Activated CD8-positive, alpha-beta memory T cell treated with anti-CD3 and anti-CD28 coated beads for 1 hour (primary cell): ENCODE measurements around the gene DPCD.

Experiments used
- DNase-seq, 2 donors: peaks; one replicate each; pipeline ENCODE4 v3.0.0-alpha.2; 2020; ENCODE audit warnings: low read depth in 1 of 2; ENCODE audit errors: extremely low read depth in 1 of 2

DPCD gene

DNA sequence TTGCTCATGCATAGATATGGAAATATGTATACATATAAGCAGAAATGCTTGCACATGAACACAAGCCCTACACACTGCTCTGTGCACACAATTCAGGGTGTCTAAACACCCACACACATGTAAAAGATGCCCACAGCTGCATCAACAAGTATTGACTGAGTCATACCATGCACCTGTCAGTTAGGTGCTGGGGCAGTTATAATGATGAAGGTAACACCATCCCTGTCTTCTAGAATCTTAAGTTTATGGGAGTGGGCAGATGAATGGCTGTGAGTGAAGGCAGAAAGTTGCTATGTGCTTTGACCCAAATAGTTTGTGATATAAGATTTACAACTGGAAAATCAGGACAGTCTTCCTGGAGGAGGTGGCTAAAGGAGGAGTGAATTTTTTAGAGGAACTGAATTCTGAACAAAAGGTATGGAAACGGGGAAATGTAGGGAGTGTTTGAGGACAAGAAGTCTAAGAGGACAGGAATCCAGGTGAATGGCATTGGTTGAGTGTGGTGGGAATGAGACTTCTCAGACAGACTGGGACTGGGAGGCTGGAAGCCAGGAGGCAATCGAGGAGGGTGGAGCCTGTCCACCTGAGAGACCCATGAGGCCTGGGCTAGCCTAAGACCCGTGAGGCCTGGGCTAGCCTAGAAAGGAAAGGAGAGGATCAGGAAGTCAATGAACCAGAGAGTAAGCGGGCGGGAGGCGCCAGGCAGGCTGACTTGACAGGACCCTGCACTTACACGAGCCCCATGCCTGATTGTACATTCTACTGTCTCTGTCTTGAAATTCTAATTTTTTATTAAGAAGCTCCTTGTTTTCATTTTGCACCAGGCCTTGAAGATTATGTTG is 20.7 kb upstream of the DPCD start:
- no peak for DNase-seq

DNA sequence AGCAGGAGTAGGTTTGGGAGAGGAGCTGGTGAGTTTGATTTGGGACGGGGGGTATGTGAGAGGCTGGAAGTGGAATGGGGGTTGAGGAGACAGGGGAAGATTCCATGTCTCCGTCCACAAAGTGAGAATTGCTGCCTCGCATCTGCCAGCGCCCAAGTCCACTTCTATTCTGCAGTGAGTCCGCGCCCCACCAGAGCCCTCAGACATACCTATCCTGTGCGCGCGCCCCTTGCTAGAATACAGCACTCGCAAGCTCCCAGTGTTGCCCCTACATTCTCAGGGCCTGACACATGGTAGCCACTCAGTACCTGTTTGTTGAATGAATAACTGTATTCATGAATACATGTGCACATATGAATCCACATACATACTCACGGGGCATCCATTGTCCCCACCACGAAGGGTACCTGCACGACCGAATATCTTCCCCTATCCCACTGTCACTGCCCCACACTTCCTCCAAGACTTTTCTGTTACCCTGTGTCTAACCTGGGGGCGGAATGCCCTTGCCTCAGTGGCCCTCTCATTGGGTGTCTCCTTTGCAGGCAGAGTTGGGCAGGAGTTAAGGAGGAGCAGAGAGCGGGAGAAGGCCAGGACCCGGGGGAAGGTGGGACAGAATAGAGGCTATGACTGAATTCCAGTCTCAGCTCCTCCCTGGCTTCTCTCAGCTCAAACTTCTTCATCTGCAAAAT is 19.9 kb upstream of the DPCD start:
- DNase-seq, result no peak

DNA sequence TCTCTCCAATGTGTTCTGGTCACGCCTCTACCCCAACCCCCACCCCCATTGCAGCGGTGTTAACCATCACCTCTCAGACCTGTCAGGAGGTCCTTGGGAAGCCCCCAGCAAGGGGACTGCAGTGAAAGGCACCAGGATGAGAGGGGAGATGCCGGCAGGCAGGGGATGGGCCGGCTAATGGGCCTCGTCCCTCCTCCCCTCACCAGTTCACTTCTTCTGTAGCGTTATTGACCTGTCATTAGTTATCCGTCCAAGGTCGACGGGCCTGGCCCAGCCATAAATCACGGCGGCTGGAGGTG is 18.8 kb upstream of the DPCD start:
- no peak for DNase-seq

DNA sequence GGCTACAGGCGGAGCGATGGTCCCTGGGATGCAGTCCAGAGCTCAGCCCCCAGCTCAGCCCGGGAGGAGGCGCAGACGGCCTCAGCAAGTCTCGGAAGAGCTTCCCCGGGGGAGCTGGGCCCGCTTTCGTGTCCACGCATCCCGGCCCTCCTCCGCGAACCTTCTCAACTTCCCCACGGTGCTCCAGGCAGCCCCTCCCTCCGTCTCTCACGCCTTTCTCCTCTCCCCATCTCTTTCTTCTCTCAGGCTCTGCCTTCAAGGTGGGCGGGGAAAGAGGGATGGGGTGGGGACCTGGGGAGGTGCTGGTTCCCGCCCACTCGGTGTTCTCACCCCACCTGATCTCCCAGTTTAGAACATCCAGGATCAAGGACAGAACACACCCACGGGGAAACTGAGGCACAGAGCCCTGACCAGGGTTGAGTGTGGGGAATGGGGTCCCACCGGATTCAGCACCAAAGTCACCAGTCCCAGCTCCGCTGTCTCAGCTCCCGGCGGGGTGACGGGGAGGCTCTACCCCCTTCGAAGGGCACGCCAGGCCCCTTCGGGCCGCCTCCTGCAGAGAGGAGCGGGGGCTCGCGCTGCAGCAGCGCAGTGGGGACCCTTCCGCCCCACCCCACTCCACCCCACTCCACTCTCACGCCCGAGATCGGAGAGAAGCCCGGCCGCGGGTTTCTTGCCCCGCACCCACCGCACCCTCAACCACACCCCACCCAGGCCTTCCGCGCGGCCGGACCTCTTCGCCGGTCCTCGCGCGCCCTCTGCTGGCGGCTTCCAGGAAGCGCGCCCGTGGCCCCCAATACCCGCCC is 18.3 kb upstream of the DPCD start:
- DNase-seq, result peak; percentile 50 to 76

DNA sequence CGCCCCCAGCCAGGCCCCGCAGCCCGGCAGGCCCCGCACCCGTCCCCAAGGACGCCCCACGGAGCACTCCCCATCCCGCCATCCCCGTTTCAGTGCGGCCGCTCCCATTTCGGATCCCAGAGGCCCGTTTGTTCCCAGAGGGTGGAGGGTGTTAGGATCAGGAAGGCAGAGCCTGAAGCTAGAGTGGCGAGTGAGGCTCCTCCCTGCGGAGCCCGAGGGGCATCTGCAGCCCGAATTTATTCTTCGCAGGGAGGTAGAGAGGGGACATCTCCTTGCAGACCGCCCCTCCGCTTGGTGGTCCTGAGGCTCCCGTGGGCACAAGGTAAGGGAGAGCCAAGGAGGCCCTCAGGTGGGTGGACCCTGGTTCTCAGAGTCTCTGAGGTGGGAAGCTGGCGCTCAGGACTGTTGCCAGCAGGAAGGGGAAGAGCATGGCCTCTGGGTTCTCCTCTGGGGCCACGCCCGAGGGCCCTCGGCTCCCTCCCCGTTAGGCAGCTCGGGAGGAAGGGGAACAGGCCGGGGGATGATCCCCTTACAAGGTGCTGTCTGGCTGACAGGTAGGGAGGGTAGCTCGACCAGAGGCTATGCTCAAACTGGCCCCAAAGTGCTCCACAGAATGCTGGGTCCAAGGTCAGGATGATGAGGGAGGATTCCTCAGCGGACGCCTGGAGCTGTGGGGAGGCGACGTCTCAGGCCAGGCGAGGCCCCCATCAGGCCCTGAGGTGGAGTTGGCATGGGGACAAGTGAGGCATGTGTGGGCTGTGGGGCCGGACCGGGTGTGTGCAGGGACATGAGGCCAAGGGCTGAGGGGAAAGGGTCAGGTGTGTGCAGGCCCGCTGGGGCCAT is 17.5 kb upstream of the DPCD start:
- DNase-seq, result no peak

- DNase-seq, result no peak
Observed at GRCh38 chr10:101571271-101571925, 16.7 kb upstream of the DPCD start.

DNA sequence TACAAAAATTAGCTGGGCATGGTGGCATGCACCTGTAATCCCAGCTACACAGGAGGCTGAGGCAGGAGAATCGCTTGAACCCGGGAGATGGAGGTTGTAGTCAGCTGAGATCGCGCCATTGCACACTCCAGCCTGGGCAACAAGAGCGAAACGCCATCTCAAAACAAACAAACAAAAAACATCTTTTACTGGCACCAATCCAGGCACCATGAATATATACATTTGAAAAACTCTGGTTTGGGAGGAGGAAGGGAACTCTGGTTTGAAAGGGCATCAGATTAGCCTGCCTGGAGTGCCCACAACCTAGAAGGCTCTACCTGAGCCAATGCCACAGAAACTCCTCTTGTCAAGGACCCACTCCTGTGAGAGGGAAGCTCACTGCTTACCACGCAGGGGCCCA is 16.0 kb upstream of the DPCD start:
- DNase-seq, result no peak

GRCh38 chr10:101572785-101573184 is 15.3 kb upstream of the DPCD start:
- DNase-seq, result no peak

GRCh38 chr10:101573885-101574753 is 14.0 kb upstream of the DPCD start:
- no peak for DNase-seq

DNA sequence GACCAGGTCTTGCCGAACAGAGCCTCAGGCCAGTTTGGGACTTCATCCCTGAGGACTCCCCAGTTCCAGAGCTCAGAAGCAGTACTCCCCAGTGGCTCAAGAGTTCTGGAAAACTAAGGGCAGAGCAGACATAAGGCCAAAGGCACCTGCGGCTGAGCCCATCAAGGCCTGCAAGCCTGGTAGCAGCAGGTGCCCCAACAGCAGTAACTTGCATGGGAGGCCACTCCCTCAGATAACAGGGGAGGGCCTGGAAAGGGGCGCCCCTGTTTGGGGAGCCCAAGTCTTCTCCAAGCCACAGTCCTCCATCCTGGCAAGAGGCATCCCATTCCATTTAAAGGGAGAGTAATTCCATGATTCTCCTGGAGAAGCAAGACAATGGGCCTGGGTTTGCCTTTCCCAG is 13.0 kb upstream of the DPCD start:
- DNase-seq, result no peak

DNA sequence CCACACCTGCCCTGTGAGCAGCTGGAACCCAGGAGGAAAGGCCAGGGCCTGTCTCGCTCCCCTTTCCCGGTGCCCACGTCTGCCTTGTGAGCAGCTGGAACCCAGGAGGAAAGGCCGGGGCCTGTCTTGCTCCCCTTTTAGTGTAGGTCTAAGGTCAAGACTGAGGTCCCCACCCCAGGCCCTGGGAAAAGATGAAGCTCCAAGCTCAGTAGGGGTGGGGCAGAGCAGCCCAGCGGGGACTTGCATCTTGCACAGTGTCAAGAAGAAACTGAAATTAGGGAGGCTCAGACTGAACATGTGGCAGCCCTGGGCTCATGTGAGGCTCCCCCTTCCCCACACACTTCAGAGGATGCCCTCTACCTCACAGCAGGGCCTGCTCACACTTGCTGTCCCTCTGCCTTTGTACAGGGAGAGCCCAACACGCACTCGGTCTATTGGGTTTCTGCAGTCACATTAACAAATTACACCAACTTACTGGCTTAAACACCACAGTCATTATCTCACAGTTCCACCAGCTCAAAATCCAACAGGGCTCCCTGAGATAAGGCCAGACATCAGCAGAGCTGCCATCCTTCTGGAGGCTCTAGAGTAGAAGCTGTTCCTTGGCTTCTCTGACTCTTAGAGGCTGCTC is 12.4 kb upstream of the DPCD start:
- no peak for DNase-seq

DNA sequence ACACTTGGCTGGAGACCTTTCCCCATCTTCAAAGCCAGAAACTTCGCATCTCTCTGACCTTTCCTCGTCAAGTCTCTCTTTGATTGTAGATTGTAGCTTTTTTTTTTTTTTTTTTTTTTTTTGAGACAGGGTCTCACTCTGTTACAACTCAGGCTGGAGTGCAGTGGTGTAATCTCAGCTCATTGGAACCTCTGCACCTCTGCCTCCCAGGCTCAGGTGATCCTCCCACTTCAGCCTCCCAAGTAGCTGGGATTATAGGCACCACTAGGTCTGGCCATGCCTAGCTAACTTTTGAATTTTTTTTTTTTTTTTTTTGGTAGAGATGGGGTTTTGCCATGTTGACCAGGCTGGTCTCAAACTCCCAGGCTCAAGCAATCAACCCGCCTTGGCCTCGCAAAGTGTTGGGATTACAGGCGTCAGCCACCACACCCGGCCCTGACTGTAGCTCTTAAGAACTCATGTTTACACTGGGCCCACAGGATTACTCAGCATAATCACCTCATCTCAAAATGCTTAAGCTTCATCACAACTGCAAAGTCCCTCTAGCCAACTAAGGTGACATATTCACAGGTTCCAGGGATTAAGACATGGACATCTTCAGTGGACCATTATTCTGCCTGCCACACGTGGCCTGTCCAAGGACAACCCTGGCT is 11.8 kb upstream of the DPCD start:
- no peak for DNase-seq

- DNase-seq, result no peak
Observed at GRCh38 chr10:101577121-101577871, 10.8 kb upstream of the DPCD start.

GRCh38 chr10:101578192-101578591 is 9.9 kb upstream of the DPCD start:
- DNase-seq, result no peak

DNA sequence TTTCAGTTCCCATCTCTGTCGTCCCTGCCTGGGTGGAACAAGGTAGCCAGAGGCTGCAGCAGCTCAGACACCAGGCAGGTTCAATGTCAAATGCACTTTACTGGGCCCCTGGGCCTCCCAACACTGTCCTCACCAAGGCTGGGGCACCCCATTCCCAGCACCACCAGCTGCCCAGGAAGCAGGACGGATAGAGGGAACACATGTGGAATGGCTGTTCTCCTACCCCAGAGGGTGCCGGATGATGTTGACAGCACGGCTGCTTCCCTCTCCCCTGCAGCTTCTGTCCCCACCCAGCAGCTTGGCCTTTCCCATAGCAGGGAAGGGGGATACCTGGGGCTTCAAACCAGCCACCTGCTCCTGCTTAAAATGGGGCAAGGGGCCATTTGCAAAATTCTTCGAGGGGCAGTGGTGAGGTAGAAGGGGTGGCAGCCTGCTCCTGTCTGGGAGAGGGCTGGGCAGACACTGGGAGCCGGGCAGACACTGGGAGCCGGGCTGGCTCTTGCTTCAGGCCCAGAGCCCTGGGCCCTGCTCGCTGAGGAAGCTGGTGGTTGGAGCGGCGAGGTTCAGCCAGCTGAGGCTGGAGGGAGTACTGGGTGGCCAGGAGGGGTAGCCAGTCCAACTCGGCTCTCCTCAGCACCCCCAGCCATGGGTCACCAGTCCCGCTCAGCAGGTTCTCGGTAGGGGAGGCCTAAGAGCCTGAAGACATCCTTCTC is 9.2 kb upstream of the DPCD start:
- no peak for DNase-seq

DNA sequence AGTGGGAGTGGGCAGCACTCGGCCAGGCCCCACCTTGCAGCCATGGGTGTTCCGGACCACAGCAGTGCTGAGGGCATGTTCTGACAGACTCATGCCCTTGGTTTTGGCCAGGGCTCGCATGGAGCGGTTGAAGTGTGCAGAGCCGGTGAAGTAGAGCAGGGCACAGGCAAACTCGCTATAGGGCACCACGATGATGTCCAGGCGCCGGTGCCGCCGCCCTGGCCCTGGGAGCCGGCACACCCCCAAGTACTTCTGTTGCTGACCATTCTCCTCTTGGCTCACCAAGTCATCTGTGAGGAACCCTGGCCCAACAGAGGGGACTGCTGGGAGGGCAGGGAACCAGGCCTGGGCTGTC is 8.6 kb upstream of the DPCD start:
- DNase-seq, result no peak
